ENCODE measurements around the gene RABEP2. TPM values are rescaled to one million over a fixed set of nuclear protein-coding genes. Genes with fewer than 3 reads are reported as not detected.
"Not testable (repeated sequence)": the region's sequence is repeated elsewhere in the genome, so short reads cannot be mapped to it uniquely, and the experiment has no call there.

RABEP2 gene, protein sequence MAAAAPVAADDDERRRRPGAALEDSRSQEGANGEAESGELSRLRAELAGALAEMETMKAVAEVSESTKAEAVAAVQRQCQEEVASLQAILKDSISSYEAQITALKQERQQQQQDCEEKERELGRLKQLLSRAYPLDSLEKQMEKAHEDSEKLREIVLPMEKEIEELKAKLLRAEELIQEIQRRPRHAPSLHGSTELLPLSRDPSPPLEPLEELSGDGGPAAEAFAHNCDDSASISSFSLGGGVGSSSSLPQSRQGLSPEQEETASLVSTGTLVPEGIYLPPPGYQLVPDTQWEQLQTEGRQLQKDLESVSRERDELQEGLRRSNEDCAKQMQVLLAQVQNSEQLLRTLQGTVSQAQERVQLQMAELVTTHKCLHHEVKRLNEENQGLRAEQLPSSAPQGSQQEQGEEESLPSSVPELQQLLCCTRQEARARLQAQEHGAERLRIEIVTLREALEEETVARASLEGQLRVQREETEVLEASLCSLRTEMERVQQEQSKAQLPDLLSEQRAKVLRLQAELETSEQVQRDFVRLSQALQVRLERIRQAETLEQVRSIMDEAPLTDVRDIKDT
- 100 to 1,000 TPM in 1 of 9 donors, 10 to 100 TPM in 8; 18.6 to 108 (median 47.3) TPM for total RNA-seq
- 100 to 1,000 TPM in 1 of 3 donors, 10 to 100 TPM in 1, 1 to 10 TPM in 1; 1.4 to 121 (median 57.1) TPM for polyA plus RNA-seq
- long read RNA-seq, donor 1, partial matches to known transcripts = 0 of 3 reads
- long read RNA-seq, donor 1, other reads (novel, unspliced or antisense) = 0 of 3 reads
- long read RNA-seq, donor 2, partial matches to known transcripts = 0 of 4 reads
- long read RNA-seq, donor 2, other reads (novel, unspliced or antisense) = 0 of 4 reads
- long read RNA-seq, donor 3 = 0 reads
- long read RNA-seq, donor 4 = 0 reads
- long read RNA-seq, donor 5, partial matches to known transcripts = 0 of 6 reads
- long read RNA-seq, donor 5, other reads (novel, unspliced or antisense) = 5 of 6 reads
- long read RNA-seq, donor 6, partial matches to known transcripts = 1 of 2 reads
- long read RNA-seq, donor 6, other reads (novel, unspliced or antisense) = 1 of 2 reads
- long read RNA-seq, donor 7, partial matches to known transcripts = 0 of 2 reads
- long read RNA-seq, donor 7, other reads (novel, unspliced or antisense) = 0 of 2 reads
- long read RNA-seq, donor 8, partial matches to known transcripts = 52 of 60 reads
- long read RNA-seq, donor 8, other reads (novel, unspliced or antisense) = 5 of 60 reads
- long read RNA-seq, donor 9, partial matches to known transcripts = 0 of 2 reads
- long read RNA-seq, donor 9, other reads (novel, unspliced or antisense) = 0 of 2 reads
- long read RNA-seq, donor 10 = 0 reads

DNA sequence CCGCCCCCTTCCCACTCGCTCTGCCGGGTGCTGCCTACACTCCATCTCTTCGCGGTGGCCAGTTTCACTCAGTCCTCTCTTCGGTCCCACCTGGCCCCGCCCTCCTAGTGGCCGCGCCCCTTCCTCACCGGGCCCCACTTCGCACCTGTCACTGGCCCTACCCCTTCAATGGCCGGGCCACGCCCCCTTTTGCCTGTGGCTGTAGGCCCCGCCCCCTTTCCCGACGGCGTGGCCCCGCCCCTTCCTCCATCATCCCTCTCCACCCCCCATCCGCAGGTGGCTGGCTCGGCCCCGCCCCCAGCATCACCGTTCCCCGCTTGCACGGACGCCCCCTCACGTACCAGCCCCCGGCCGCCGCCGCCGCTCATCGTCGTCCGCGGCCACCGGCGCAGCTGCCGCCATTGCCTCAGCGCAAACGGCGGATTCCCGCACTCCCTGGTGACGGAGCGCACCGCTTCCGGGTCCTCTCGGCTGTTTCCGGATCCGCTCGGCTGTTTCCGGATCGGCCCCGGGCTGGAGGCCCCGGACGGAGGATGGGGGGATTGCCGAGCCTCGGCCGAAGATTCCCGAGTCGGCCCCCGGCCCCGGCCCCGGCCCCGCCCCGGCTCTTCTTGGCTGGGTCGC lies at the start of gene RABEP2:
Gene RABEP2, minus strand, starts transcription at position 477 of the 624 bp plus-strand sequence. Its CDS starts 75 bp downstream, at position 402.
- intact Hi-C loops (cut with DNase I) = no loop called here
- TF ChIP-seq CTCF (IDR thresholded peaks at IDR 0.05) (no peak), POLR2A (IDR thresholded peaks at IDR 0.05) (no peak)
- peak within 1 kb of the TSS; percentile 51 to 94 (median 72) for H3K4me3 ChIP-seq
- peak; percentile 91 to 97 (median 95) for DNase-seq
- H3K27ac ChIP-seq = peak within 1 kb of the TSS; percentile 86 to 99 (median 95)
- no peaks in the 10 kb centered on the region for H3K27me3 ChIP-seq
- WGBS, 4 donors = 0 to 1% (median 1%) methylated on average over 17 to 66 of the region's 66 CpGs
- no peaks in the 10 kb centered on the region for H3K9me3 ChIP-seq (replicated peaks in 1 of 3)
- peaks cover 0 to 3% of the 10 kb centered on the region in 2 donors for H3K36me3 ChIP-seq (replicated peaks in 1 of 2)
- peaks cover 16 to 24% of the 10 kb centered on the region in 2 donors for H3K4me1 ChIP-seq (replicated peaks in 1 of 2)

DNA sequence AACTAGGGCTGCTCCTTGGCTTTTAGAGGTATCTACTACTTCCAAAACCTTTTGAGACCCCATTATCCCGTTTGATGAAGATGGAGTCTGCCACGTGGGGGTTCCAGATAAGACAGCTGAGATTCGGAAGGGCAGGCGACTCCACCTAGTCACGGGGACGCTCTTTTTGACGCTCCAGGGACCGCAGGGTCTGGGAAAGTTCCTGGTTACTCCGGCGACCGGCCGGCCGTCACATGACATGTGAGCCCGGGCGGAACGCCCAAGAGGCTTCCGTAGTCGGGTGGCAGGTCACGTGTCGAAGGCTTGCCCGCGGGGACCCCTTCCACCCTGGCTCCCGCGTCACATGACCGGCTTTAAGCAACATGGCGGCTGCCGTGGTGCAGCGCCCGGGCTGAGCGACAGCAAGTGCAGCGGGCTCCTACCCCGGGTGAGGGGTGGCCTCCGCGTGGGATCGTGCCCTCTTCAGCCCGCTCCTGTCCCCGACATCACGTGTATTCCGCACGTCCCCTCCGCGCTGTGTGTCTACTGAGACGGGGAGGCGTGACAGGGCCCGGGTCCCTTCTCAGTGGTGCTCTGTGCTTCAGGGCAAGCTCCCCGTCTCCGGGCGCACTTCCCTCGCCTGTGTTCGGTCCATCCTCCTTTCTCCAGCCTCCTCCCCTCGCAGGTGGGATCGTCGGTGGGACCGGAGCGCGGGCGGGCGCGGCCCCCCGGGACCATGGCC lies 49.6 kb upstream of the RABEP2 start, which contains the start of gene SPNS1:
Gene SPNS1, plus strand, starts transcription at position 342 of the 721 bp plus-strand sequence. Its CDS starts 374 bp downstream, at position 716.
- DNase-seq = peak; percentile 97 to 99 (median 98)
- H3K4me1 ChIP-seq (replicated peaks in 1 of 2) = peaks cover 15 to 18% of the 10 kb centered on the region in 2 donors
- no peaks in the 10 kb centered on the region for H3K27me3 ChIP-seq
- WGBS, 4 donors = 0% methylated on average over 6 to 60 of the region's 60 CpGs
- peak within 1 kb of the TSS; percentile 71 to 96 (median 88) for H3K4me3 ChIP-seq
- no peak for TF ChIP-seq CTCF (IDR thresholded peaks at IDR 0.05)
- TF ChIP-seq POLR2A (IDR thresholded peaks at IDR 0.05) = peak in 1 of 2 donors; percentile 53
- peak within 1 kb of the TSS in 3 of 5 donors; percentile 63 to 75 (median 74) for H3K27ac ChIP-seq
- H3K36me3 ChIP-seq (replicated peaks in 1 of 2) = peaks cover 0 to 12% of the 10 kb centered on the region in 2 donors
- intact Hi-C loops (cut with DNase I) = no loop called here
- H3K9me3 ChIP-seq (replicated peaks in 1 of 3) = no peaks in the 10 kb centered on the region

GRCh38 chr16:28974007-28974436 lies 49.0 kb upstream of the RABEP2 start:
- peak; percentile 38 to 72 (median 46) for DNase-seq
- intact Hi-C loops (cut with DNase I) = no loop called here

DNA sequence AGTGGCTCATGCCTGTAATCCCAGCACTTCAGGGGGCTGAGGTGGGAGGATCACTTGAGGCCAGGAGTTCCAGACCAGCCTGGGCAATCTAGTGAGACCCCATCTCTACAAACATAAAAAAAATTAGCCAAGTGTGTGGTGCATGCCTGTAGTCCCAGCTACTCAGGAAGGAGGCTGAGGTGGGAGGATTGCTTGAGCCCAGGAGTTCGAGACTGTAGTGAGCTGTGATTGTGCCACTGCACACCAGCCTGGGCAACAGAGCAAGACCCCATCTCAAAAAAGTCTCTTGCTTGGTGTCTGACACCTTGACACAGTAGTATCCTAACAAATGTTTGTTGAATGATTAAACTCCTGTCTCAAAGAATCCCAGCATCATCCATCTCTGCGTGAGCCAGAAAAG lies 44.7 kb upstream of the RABEP2 start:
- H3K36me3 ChIP-seq (replicated peaks in 1 of 2); H3K27ac ChIP-seq; intact Hi-C loops (cut with DNase I); H3K9me3 ChIP-seq (replicated peaks in 1 of 3); DNase-seq; H3K4me3 ChIP-seq; H3K4me1 ChIP-seq (replicated peaks in 1 of 2); H3K27me3 ChIP-seq: not testable (repeated sequence)
- WGBS, 4 donors = 78 to 86% (median 85%) methylated on average over 2 of the region's 2 CpGs

More at GRCh38 chr16:28974007-28974436, 49.0 kb upstream of the RABEP2 start:
- no peaks in the 10 kb centered on the region for H3K27me3 ChIP-seq
- H3K4me3 ChIP-seq = peak overlapping the region in 3 of 4 donors; percentile 71 to 96 (median 82)
- H3K4me1 ChIP-seq (replicated peaks in 1 of 2) = peaks cover 15 to 18% of the 10 kb centered on the region in 2 donors
- TF ChIP-seq CTCF (IDR thresholded peaks at IDR 0.05) (peak; percentile 34 to 55 (median 39)), POLR2A (IDR thresholded peaks at IDR 0.05) (no peak)
- WGBS, 4 donors = 0 to 1% (median 0%) methylated on average over 12 to 17 of the region's 17 CpGs
- H3K36me3 ChIP-seq (replicated peaks in 1 of 2) = peaks cover 0 to 6% of the 10 kb centered on the region in 2 donors
- no peaks in the 10 kb centered on the region for H3K9me3 ChIP-seq (replicated peaks in 1 of 3)
- H3K27ac ChIP-seq = peak overlapping the region in 3 of 5 donors; percentile 23 to 75 (median 74)
